ENCODE results near the gene ENTREP1.
"Not testable (repeated sequence)": the region's sequence is repeated elsewhere in the genome, so short reads cannot be mapped to it uniquely, and the experiment has no call there.

ENTREP1 gene

DNA sequence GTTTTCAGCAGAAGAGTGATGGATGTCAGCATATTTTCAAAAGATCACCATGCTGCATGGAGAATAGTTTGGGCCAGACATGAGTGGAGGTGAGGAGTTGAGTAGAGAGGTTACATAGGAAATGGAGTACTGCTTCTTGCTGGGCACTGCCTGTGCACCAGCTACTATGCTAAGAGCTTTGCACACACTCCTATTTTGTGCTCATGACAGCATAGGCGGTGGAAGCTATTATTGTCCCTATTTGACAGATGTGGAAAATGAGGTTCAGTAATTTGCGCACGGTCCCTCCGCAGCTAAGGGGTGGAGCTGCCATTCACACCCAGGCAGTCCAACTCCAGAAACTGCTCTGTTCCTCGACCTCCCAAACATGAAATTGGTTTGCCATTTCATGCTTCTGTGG, 67.8 kb downstream of the ENTREP1 start:
- H3K27ac ChIP-seq, result no peak overlapping the region
- TF ChIP-seq, protein P1, sequence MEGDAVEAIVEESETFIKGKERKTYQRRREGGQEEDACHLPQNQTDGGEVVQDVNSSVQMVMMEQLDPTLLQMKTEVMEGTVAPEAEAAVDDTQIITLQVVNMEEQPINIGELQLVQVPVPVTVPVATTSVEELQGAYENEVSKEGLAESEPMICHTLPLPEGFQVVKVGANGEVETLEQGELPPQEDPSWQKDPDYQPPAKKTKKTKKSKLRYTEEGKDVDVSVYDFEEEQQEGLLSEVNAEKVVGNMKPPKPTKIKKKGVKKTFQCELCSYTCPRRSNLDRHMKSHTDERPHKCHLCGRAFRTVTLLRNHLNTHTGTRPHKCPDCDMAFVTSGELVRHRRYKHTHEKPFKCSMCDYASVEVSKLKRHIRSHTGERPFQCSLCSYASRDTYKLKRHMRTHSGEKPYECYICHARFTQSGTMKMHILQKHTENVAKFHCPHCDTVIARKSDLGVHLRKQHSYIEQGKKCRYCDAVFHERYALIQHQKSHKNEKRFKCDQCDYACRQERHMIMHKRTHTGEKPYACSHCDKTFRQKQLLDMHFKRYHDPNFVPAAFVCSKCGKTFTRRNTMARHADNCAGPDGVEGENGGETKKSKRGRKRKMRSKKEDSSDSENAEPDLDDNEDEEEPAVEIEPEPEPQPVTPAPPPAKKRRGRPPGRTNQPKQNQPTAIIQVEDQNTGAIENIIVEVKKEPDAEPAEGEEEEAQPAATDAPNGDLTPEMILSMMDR (conservative IDR thresholded peaks at IDR 0.05), result no peak

DNA sequence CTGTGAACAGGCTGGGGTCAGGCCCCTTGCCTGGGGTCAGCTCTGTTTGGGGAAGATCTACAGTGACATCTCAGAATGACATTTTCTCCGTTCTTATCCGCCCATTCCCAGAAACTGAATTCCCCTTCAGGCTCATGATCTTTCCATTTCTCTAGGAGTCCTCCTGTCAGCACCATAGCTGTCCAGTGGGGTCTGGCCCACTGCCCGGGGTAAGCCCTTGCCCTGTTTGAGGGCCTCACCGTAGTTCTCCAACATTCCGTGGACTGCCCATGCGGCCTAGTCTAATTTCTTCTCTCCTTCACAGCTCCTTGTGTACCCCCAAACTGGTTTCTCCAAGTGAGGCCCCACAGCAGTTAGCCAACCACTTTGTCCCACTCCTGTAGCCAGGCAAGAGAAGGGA, 68.4 kb downstream of the ENTREP1 start:
- TF ChIP-seq, protein P1 (conservative IDR thresholded peaks at IDR 0.05), result no peak
- H3K27ac ChIP-seq, result no peak overlapping the region

DNA sequence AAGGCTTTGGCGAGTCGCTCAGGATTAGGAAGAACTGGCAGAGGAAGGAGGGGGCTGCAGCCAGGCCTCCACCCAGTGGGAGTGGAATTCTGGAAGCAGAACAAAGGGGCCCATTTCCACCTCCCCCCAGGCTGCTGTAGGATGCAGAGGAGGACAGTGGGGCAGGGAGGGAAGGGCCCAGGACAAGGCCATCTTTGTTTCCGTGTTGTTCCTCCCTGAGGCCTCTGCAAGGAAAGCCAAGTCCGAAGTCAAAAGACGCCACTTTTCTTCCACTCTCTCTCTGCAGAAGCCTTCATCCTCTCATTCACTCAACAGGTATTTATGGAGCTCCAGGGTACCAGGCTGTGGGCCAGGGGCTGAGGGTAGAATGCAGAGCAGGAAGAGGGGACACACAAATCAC, 70.7 kb downstream of the ENTREP1 start:
- H3K27ac ChIP-seq, result no peak overlapping the region
- TF ChIP-seq, protein P1 (conservative IDR thresholded peaks at IDR 0.05), result no peak

DNA sequence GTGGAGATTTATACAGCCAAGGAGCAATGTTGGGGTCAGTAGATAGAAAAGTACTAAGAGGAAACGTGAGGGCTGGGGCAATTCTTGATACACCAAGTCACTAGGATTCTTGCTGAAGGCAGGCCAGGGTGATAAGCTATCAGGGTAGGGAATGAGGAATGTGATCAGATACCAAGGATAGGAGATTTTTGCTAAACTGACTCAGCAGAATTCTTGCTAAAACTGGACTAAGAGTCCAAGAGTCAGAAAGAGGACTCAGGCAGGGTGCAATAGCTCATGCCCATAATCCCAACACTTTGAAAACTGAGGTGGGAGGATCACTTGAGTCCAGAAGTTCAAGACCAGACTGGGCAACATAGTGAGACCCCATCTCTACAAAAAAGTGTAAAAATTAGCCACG, 71.7 kb downstream of the ENTREP1 start:
- no peak overlapping the region for H3K27ac ChIP-seq
- TF ChIP-seq, protein P1 (conservative IDR thresholded peaks at IDR 0.05), result no peak

DNA sequence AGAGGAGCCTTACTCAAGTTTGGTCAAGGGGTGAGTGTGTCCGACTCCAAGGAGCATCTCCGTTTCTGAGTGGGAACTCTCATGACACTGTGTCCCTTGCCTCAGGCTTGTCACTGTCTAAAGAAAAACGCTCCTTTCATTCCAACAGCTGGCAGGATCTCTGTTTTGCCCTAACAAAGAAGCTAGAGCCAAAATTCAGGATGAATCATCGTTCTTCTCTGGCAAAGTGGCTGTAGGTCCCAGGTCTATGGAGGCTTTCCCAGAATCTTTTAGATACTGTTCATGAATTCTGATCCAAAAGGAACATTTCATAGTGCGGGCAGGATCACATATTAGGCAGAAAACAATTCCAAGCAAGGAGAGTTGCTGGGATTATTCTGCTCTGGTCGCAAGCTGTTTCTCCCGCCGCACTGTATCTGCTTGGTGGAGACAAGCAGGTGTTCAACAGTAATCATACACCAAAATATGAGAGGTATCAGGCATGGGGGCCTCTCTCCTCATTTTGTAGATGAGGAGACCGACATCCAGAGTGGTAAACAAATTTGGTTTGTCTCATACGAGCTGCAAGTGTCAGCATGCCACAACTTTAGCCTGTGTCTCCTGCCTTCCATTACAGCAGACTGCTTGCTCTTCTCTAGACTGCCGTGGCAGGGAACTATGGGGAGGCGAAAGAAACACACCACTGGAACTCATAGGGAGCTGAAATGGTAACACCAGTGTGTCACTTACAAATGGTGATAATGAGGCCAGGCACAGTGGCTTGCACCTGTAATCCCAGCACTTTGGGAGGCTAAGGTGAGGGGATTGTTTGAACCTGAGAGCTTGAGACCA, 72.6 kb downstream of the ENTREP1 start:
- H3K27ac ChIP-seq, result no peak overlapping the region
- TF ChIP-seq, protein P1 (conservative IDR thresholded peaks at IDR 0.05), result no peak

DNA sequence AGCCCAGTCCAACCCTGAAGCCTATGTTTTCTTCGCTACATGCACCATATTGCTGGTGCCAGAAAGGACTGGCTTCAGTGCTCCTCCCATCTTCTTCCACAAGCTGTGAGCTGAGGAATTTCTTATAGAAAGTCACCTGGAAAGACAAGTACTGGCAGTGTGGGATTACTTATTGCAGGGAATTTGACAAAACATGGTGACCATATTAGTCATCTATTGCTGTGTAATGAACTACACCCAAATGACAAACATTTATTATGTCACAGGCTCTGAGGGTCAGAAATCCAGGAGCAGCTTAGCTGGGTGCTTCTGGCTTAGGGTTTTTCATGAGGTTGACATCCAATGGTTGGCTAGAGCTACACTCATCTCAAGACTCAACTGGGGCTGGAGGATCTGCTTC, 75.5 kb downstream of the ENTREP1 start:
- H3K27ac ChIP-seq, result no peak overlapping the region
- TF ChIP-seq, protein P1 (conservative IDR thresholded peaks at IDR 0.05), result no peak

DNA sequence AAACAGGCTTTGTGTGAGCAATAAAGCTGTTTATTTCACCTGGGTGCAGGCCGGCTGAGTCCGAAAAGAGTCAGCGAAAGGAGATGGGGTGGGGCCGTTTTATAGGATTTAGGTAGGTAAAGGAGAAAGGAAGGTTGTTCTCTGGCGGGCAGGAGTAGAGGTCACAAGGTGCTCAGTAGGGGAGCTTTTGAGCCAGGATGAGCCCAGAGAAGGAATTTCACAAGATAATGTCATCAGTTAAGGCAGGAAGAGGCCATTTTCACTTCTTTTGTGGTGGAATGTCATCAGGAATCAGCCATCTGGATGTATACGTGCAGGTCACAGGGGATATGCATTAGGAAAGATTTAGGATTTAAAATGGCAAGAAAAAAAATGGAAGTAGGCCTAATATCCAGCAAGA, 84.9 kb downstream of the ENTREP1 start:
- H3K27ac ChIP-seq, result not testable (repeated sequence)

DNA sequence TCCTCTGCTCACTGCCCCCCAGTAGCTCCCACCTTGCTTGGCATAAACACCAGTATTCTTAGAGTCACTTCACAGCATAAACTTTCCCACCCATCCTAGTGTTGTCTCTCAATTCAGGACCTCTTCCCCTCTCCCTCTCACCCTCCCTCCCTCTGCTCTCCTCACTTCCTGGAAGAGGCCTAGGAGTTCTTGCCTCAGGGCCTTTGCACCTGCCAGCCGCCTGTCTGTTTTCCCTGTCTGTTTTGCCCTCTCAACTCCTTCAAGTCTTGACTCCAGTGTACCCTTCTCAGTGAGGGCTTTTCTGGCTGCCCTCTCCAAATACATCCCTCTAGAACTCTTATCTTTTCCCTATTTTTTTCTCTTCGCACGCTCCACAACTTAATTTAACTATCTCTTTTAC, 86.2 kb downstream of the ENTREP1 start:
- TF ChIP-seq, protein P1 (conservative IDR thresholded peaks at IDR 0.05), result no peak
- H3K27ac ChIP-seq, result no peak overlapping the region
